Astrocyte of the spinal cord (primary cell): ENCODE results near the gene B4GALT4.

ENCODE experiments used
- DNase-seq: peaks from one replicate; pipeline ENCODE4 v3.0.0; 2011; ENCODE audit warnings: low read depth, low spot score
- H3K4me3 ChIP-seq: 2 replicates; pipeline ENCODE4 v1.5.1; 2011; ENCODE audit warnings: low read depth, mild to moderate bottlenecking, low read length, moderate library complexity
- CTCF ChIP-seq: IDR thresholded peaks from 2 replicates; pipeline ENCODE4 v1.5.1; 2012; ENCODE audit warnings: low read depth, mild to moderate bottlenecking, low read length, inconsistent platforms
- in situ Hi-C: cut with HindIII; loops from 2 replicates; pipeline ENCODE4 v1.10.0; 2017; ENCODE audit warnings: low sequenced_read_pairs

The B4GALT4 gene

GRCh38 chr3:119221779-119222320 is 18.8 kb downstream of the B4GALT4 start:
- no peak overlapping the region for H3K4me3 ChIP-seq
- no peak for DNase-seq
- TF ChIP-seq CTCF: no peak
- in situ Hi-C loops: no loop called here

- TF ChIP-seq CTCF: no peak
- in situ Hi-C loops: no loop called here
- DNase-seq: no peak
- H3K4me3 ChIP-seq: no peak overlapping the region
These were observed 19.6 kb downstream of the B4GALT4 start for GRCh38 chr3:119220970-119221667.

GRCh38 chr3:119220198-119220597 is 20.5 kb downstream of the B4GALT4 start:
- in situ Hi-C loops: no loop called here
- DNase-seq: no peak
- no peak overlapping the region for H3K4me3 ChIP-seq
- no peak for TF ChIP-seq CTCF

GRCh38 chr3:119219069-119219468 is 21.6 kb downstream of the B4GALT4 start:
- no peak for TF ChIP-seq CTCF
- no peak overlapping the region for H3K4me3 ChIP-seq
- in situ Hi-C loops: no loop called here
- DNase-seq: no peak

GRCh38 chr3:119211803-119212202 is 28.9 kb downstream of the B4GALT4 start:
- DNase-seq: no peak
- H3K4me3 ChIP-seq: no peak overlapping the region
- no peak for TF ChIP-seq CTCF
- in situ Hi-C loops: no loop called here

- DNase-seq: no peak
- no peak overlapping the region for H3K4me3 ChIP-seq
- in situ Hi-C loops: no loop called here
- no peak for TF ChIP-seq CTCF
These were observed 29.5 kb downstream of the B4GALT4 start for GRCh38 chr3:119211193-119211592.
